PC-3 (cell line): ENCODE measurements around the gene MT1H. TPM values are rescaled to one million over a fixed set of nuclear protein-coding genes. Genes with fewer than 3 reads are reported as not detected.
A peak's percentile ranks its signal among the peaks of the same experiment; 100 is the strongest.
"Not testable (repeated sequence)": the region's sequence is repeated elsewhere in the genome, so short reads cannot be mapped to it uniquely, and the experiment has no call there.

Experiments used
- ATAC-seq: fragments of 200-7000 bp; cut with Tn5 transposase; 2 replicates; pipeline ENCODE4 v1.9.1; 2020; ENCODE audit warnings: mild to moderate bottlenecking, moderate library complexity
- BruUV-seq: library from RNA; stranded (reverse); fragments of 400-500 nt; replicated peaks from 2 replicates; lab custom pipeline; 2021; lab: Mats Ljungman, UMichigan
- CTCF ChIA-PET: fragments of 300-600 bp; sonication (Branson Sonifier 250); formaldehyde crosslinking; loops from one replicate; lab custom pipeline; 2022; ENCODE audit warnings: antibody characterized with exemption; lab: Charles Lee
- POLR2A ChIA-PET: fragments of 300-600 bp; sonication (Branson Sonifier 250); formaldehyde crosslinking; loops from one replicate; lab custom pipeline; 2022; ENCODE audit warnings: antibody characterized with exemption; ENCODE audit not compliant: unreplicated experiment; lab: Charles Lee
- DNase-seq: peaks from one replicate; pipeline ENCODE4 v3.0.0-alpha.2; 2015
- H2AFZ ChIP-seq: fragments of 300-600 bp; sonication (generic); 2 replicates; pipeline ENCODE4 v1.6.0; 2016; ENCODE audit warnings: antibody characterized with exemption, low read length
- H3F3A ChIP-seq: fragments of 300-600 bp; sonication (generic); one replicate; pipeline ENCODE4 v1.6.0; 2017; ENCODE audit warnings: antibody characterized with exemption, low read length, control low read depth, mild to moderate bottlenecking; ENCODE audit not compliant: unreplicated experiment
- H3K27ac ChIP-seq: fragments of 300-600 bp; sonication (generic); 2 replicates; pipeline ENCODE4 v1.5.1; 2016; ENCODE audit warnings: mild to moderate bottlenecking, low read length
- H3K27me3 ChIP-seq: fragments of 300-600 bp; sonication (generic); 2 replicates; pipeline ENCODE4 v1.6.1; 2016; ENCODE audit warnings: low read length, mixed read lengths
- H3K36me3 ChIP-seq: fragments of 300-600 bp; sonication (generic); 2 replicates; pipeline ENCODE4 v1.6.1; 2016; ENCODE audit warnings: low read depth, mixed run types, low read length, mixed read lengths
- H3K4me1 ChIP-seq: fragments of 300-600 bp; sonication (generic); 2 replicates; pipeline ENCODE4 v1.5.1; 2016; ENCODE audit warnings: low read length; ENCODE audit not compliant: insufficient read depth
- H3K4me2 ChIP-seq: fragments of 300-600 bp; sonication (generic); 2 replicates; pipeline ENCODE4 v1.6.0; 2016; ENCODE audit warnings: low read length
- H3K4me3 ChIP-seq: fragments of 300-600 bp; sonication (generic); 2 replicates; pipeline ENCODE4 v1.5.1; 2016; ENCODE audit warnings: mild to moderate bottlenecking, low read length, mixed read lengths
- H3K79me2 ChIP-seq: fragments of 300-600 bp; sonication (generic); 2 replicates; pipeline ENCODE4 v1.6.1; 2017; ENCODE audit warnings: low read length, mixed read lengths
- H3K9ac ChIP-seq: fragments of 300-600 bp; sonication (generic); 2 replicates; pipeline ENCODE4 v1.6.0; 2016; ENCODE audit warnings: mild to moderate bottlenecking, low read length
- H3K9me2 ChIP-seq: fragments of 300-600 bp; sonication (generic); replicated peaks from 2 replicates; pipeline ENCODE4 v1.6.1; 2016; ENCODE audit warnings: mixed run types, low read length, mixed read lengths
- H3K9me3 ChIP-seq: fragments of 300-600 bp; sonication (generic); 2 replicates; pipeline ENCODE4 v1.6.1; 2016; ENCODE audit warnings: low read length, mixed read lengths
- H4K20me1 ChIP-seq: fragments of 300-600 bp; sonication (generic); 2 replicates; pipeline ENCODE4 v1.6.1; 2016; ENCODE audit warnings: low read length, mixed read lengths
- CTCF ChIP-seq: fragments of 300-600 bp; sonication (generic); conservative IDR thresholded peaks from 2 replicates; pipeline ENCODE4 v1.5.1; 2017; ENCODE audit warnings: antibody characterized with exemption, low read depth, mild to moderate bottlenecking, low read length
- EZH2 ChIP-seq: fragments of 300-600 bp; sonication (generic); IDR thresholded peaks from one replicate; pipeline ENCODE4 v1.6.1; 2017; ENCODE audit warnings: antibody characterized with exemption, mild to moderate bottlenecking, low read length; ENCODE audit not compliant: unreplicated experiment
- EZH2phosphoT487 ChIP-seq: fragments of 300-600 bp; sonication (generic); IDR thresholded peaks from 2 replicates; pipeline ENCODE4 v1.6.1; 2018; ENCODE audit warnings: mild to moderate bottlenecking, antibody characterized with exemption, low read length, borderline replicate concordance
- intact Hi-C: fragments of 100-400 bp; cut with micrococcal nuclease; formaldehyde crosslinking; loops from 2 replicates; pipeline ENCODE4 v1.9.0; 2023
- total RNA-seq: library from RNA; depleted of rRNA; stranded (reverse); fragments of >200 nt; gene quantifications from 2 replicates; pipeline ENCODE4 v1.2.3, GENCODE V29; 2014

The MT1H gene
- total RNA-seq, 1 experiment from 2014 or later: not detected

GRCh38 chr16:56669840-56670619 lies 416 bp downstream of the MT1H start:
- no peaks in the 10 kb centered on the region for H3K79me2 ChIP-seq
- ATAC-seq: no peak
- intact Hi-C loops: no loop called here
- no peak overlapping the region for H3K4me3 ChIP-seq
- no TSS peak for BruUV-seq
- ChIA-PET CTCF (no interaction called here), POLR2A (no interaction called here)
- TF ChIP-seq CTCF: no peak
- TF ChIP-seq EZH2: no peak
- TF ChIP-seq EZH2phosphoT487: no peak
- peaks cover 22% of the 10 kb centered on the region for H3K4me1 ChIP-seq
- no peak overlapping the region for H3K27ac ChIP-seq
- no peaks in the 10 kb centered on the region for H3F3A ChIP-seq
- no peaks in the 10 kb centered on the region for H3K27me3 ChIP-seq
- DNase-seq: no peak
- H3K9me3 ChIP-seq: no peaks in the 10 kb centered on the region
- H2AFZ ChIP-seq: no peak overlapping the region
- no peaks in the 10 kb centered on the region for H4K20me1 ChIP-seq
- H3K36me3 ChIP-seq: no peaks in the 10 kb centered on the region
- no peak overlapping the region for H3K9ac ChIP-seq
- no peaks in the 10 kb centered on the region for H3K9me2 ChIP-seq
- H3K4me2 ChIP-seq: no peak overlapping the region

GRCh38 chr16:56670620-56670934 lies 963 bp downstream of the MT1H start:
- Histone ChIP-seq H3K4me1 (peaks cover 22% of the 10 kb centered on the region), H3K9me2 (no peaks in the 10 kb centered on the region), H3K9me3 (no peaks in the 10 kb centered on the region), H3K27ac (no peak overlapping the region), H3K36me3 (no peaks in the 10 kb centered on the region), H3K27me3 (no peaks in the 10 kb centered on the region), H3F3A (no peaks in the 10 kb centered on the region), H3K79me2 (no peaks in the 10 kb centered on the region), H4K20me1 (no peaks in the 10 kb centered on the region), H3K4me3 (no peak overlapping the region), H3K4me2 (no peak overlapping the region), H3K9ac (no peak overlapping the region), H2AFZ (no peak overlapping the region)
- DNase-seq (no peak), ATAC-seq (no peak)
- BruUV-seq: no TSS peak
- TF ChIP-seq EZH2phosphoT487 (no peak), EZH2 (no peak), CTCF (no peak)
- ChIA-PET POLR2A (no interaction called here), CTCF (no interaction called here)
- intact Hi-C loops: no loop called here

- H3F3A ChIP-seq, CTCF ChIA-PET, intact Hi-C loops, H3K27ac ChIP-seq, H3K27me3 ChIP-seq, ATAC-seq, BruUV-seq, H4K20me1 ChIP-seq, H3K9me3 ChIP-seq, H3K36me3 ChIP-seq, H3K9ac ChIP-seq, H3K9me2 ChIP-seq, H3K4me2 ChIP-seq, H3K4me3 ChIP-seq, H3K79me2 ChIP-seq, H2AFZ ChIP-seq: not testable (repeated sequence)
- H3K4me1 ChIP-seq: peaks cover 22% of the 10 kb centered on the region
- POLR2A ChIA-PET: interaction anchor here (1.1 kb wide), 1 partner anchor 68 kb away, joined by 4 read pairs; no protein-coding TSS in a partner anchor
- peak; percentile 35 for DNase-seq
Measured at GRCh38 chr16:56671691-56672090, 2.1 kb downstream of the MT1H start.

GRCh38 chr16:56672171-56672570 lies 2.6 kb downstream of the MT1H start:
- CTCF ChIA-PET, DNase-seq, ATAC-seq, H3K9me3 ChIP-seq, BruUV-seq, H3K27ac ChIP-seq, H3K36me3 ChIP-seq, intact Hi-C loops, H3K9ac ChIP-seq, H2AFZ ChIP-seq, H3F3A ChIP-seq, H4K20me1 ChIP-seq, H3K4me3 ChIP-seq, H3K27me3 ChIP-seq, H3K9me2 ChIP-seq, H3K79me2 ChIP-seq: not testable (repeated sequence)
- POLR2A ChIA-PET: interaction anchor here (1.1 kb wide), 1 partner anchor 69 kb away, joined by 4 read pairs; no protein-coding TSS in a partner anchor
- H3K4me2 ChIP-seq: peak overlapping the region; percentile 58; the same call in 1 of the 2 replicates
- H3K4me1 ChIP-seq: peaks cover 22% of the 10 kb centered on the region
